BLaER1 treated with 17β-estradiol and CSF1 and Interleukin-3, amounts not matched to agents 10 nM and 100 nM (cell line): Measurements from ENCODE around the gene NOL4L.

ENCODE experiments used
- H3K27ac ChIP-seq, 11 experiments: shearing (Covaris generic); formaldehyde crosslinking; 2 replicates each; pipeline ENCODE4 v1.8.1; 2022
- H3K27me3 ChIP-seq, 11 experiments: shearing (Covaris generic); formaldehyde crosslinking; 2 replicates each; pipeline ENCODE4 v1.8.1; 2022
- H3K36me3 ChIP-seq, 11 experiments: shearing (Covaris generic); formaldehyde crosslinking; 2 replicates each; pipeline ENCODE4 v1.8.1; 2022
- H3K4me1 ChIP-seq, 10 experiments: shearing (Covaris generic); formaldehyde crosslinking; 2 replicates each; pipeline ENCODE4 v1.8.1; 2022
- H3K4me2 ChIP-seq, 11 experiments: shearing (Covaris generic); formaldehyde crosslinking; 2 replicates each; pipeline ENCODE4 v1.8.1; 2022
- H3K4me3 ChIP-seq, 10 experiments: shearing (Covaris generic); formaldehyde crosslinking; 2 replicates each; pipeline ENCODE4 v1.8.1; 2022
- H3K9ac ChIP-seq, 11 experiments: shearing (Covaris generic); formaldehyde crosslinking; 2 replicates each; pipeline ENCODE4 v1.8.1; 2022
- H3K9me3 ChIP-seq, 11 experiments: shearing (Covaris generic); formaldehyde crosslinking; replicated peaks in 1 of 11; 2 replicates each; pipeline ENCODE4 v1.8.1; 2022
- H4K20me1 ChIP-seq, 11 experiments: shearing (Covaris generic); formaldehyde crosslinking; 2 replicates each; pipeline ENCODE4 v1.8.1; 2022
- Cebpa-rat ChIP-seq, 11 experiments: shearing (Covaris generic); IDR thresholded peaks; 2 replicates each; pipeline ENCODE4 v1.8.1; 2022

The NOL4L gene

GRCh38 chr20:32585011-32585585 lies at the start of gene NOL4L:
TSS of gene NOL4L (minus strand) at chr20:32585333. CDS start at chr20:32584890, 443 bp downstream.
- Histone ChIP-seq H3K9ac (peak within 1 kb of the TSS; percentile 66 to 86 (median 78)), H3K4me2 (peak within 1 kb of the TSS; percentile 84 to 99 (median 95)), H4K20me1 (peaks cover 0 to 42% (median 7%) of the 10 kb centered on the region in 11 experiments; a peak in 10 of 22 replicates), H3K27me3 (peaks cover 0 to 19% (median 0%) of the 10 kb centered on the region in 11 experiments; a peak in 8 of 22 replicates), H3K36me3 (no peaks in the 10 kb centered on the region), H3K4me3 (peak within 1 kb of the TSS; percentile 69 to 92 (median 83)), H3K27ac (peak within 1 kb of the TSS in 10 of 11 experiments; percentile 41 to 75 (median 64); a peak in 20 of 22 replicates), H3K9me3 (no peaks in the 10 kb centered on the region), H3K4me1 (peaks cover 46 to 70% (median 62%) of the 10 kb centered on the region in 10 experiments)
- no peak for TF ChIP-seq Cebpa-rat (IDR thresholded peaks at IDR 0.05)

GRCh38 chr20:32634041-32634805 lies 49.1 kb upstream of the NOL4L start:
- H3K4me3 ChIP-seq = no peak overlapping the region
- peaks cover 0 to 35% (median 26%) of the 10 kb centered on the region in 10 experiments; a peak in 16 of 20 replicates for H3K4me1 ChIP-seq
- H3K9ac ChIP-seq = no peak overlapping the region
- H3K27me3 ChIP-seq = no peaks in the 10 kb centered on the region
- H3K36me3 ChIP-seq = no peaks in the 10 kb centered on the region
- H4K20me1 ChIP-seq = no peaks in the 10 kb centered on the region
- no peak overlapping the region for H3K27ac ChIP-seq
- TF ChIP-seq Cebpa-rat (IDR thresholded peaks at IDR 0.05) = no peak
- no peak overlapping the region for H3K4me2 ChIP-seq
- H3K9me3 ChIP-seq = no peaks in the 10 kb centered on the region

GRCh38 chr20:32632461-32633354 lies 47.6 kb upstream of the NOL4L start:
- Histone ChIP-seq H3K4me3 (no peak overlapping the region), H3K36me3 (no peaks in the 10 kb centered on the region), H4K20me1 (no peaks in the 10 kb centered on the region), H3K27me3 (no peaks in the 10 kb centered on the region), H3K4me1 (peaks cover 7 to 50% (median 41%) of the 10 kb centered on the region in 10 experiments), H3K9me3 (no peaks in the 10 kb centered on the region), H3K4me2 (no peak overlapping the region), H3K27ac (no peak overlapping the region), H3K9ac (no peak overlapping the region)
- no peak for TF ChIP-seq Cebpa-rat (IDR thresholded peaks at IDR 0.05)

DNA sequence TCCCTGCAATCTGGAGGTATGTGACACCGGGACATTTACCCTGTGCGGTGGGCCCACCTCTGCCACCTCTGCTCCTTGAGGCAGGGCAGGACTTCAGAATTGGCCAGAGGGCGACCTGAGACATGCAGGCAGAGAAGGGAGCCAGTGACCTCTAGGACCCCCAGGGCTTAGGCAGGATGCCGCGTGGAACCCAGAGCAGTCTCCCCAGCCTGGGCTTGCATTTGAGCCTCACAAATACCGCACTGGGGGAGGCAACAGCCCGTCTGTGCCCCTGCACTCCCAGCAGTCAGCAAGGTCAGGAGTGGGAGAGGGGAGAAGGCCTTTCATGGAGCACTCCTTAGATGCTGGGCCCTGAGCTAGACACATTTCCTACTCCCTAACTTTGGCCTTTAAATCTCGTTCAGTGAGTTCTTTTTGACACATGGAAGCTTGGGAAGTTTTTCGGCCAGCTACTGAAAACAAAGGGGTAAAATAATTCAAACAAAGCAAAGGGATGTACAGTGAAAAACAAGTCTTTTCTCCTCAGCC lies 46.9 kb upstream of the NOL4L start:
- Histone ChIP-seq H3K27me3 (peaks cover 0 to 4% (median 0%) of the 10 kb centered on the region in 11 experiments; a peak in 1 of 22 replicates), H4K20me1 (no peaks in the 10 kb centered on the region), H3K9me3 (no peaks in the 10 kb centered on the region), H3K27ac (no peak overlapping the region), H3K4me1 (peaks cover 14 to 57% (median 49%) of the 10 kb centered on the region in 10 experiments), H3K36me3 (no peaks in the 10 kb centered on the region), H3K9ac (no peak overlapping the region), H3K4me2 (no peak overlapping the region), H3K4me3 (no peak overlapping the region)
- TF ChIP-seq Cebpa-rat (IDR thresholded peaks at IDR 0.05) = no peak

DNA sequence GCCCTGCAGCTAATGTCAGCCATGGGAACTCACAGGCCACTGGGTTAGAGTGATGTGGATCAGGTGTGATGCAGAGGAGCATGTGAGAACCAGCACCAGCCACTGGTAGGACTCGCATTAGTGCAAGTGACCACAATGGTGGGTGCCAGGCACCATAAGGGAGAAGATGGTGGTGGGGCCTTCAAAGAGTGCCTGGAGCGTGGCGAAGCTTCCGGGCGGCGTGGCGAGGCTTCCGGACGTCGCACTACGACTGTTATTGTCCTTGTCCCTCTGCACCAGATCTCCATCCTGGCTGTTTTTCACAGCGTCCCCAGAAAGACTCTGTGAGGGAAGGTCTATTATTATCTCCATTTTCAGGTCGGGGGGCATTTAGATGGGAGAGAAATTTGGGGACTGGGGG lies 44.7 kb upstream of the NOL4L start:
- Histone ChIP-seq H4K20me1 (no peaks in the 10 kb centered on the region), H3K9ac (no peak overlapping the region), H3K9me3 (no peaks in the 10 kb centered on the region), H3K27ac (no peak overlapping the region), H3K4me2 (peak overlapping the region in 5 of 11 experiments; percentile 15 to 100 (median 26); a peak in 4 of 22 replicates), H3K36me3 (no peaks in the 10 kb centered on the region), H3K27me3 (peaks cover 0 to 7% (median 0%) of the 10 kb centered on the region in 11 experiments; a peak in 1 of 22 replicates), H3K4me3 (no peak overlapping the region), H3K4me1 (peaks cover 19 to 59% (median 51%) of the 10 kb centered on the region in 10 experiments)
- no peak for TF ChIP-seq Cebpa-rat (IDR thresholded peaks at IDR 0.05)

DNA sequence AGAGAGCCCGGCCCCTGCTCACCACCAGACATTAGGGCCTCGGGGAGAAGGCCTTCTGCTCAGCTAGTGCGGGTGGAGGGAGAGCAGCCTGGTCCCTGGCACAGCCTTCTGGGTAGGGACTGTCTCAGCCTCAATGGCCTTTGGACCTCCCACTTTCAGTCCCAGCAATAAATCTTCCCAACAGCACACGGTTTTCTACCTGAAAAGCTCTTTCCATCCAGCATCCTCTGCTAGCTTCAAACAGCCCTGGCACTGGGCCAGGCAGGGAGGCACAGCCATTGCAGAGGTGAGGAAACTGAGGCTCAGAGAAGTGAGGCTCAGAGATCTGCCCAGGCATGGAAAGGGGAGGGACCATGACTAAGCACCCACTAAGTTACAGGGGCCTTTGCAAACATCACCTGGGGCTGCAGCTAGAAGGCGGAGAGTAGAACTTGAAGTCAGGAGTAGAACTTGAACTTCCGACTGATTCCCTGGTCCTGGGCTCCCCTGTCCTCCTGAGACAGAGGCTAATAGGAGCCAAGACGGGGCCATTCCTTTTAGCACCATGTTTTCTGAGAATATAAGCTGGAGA lies 43.9 kb upstream of the NOL4L start:
- H3K4me2 ChIP-seq = peak overlapping the region in 9 of 11 experiments; percentile 94 to 100 (median 98); a peak in 18 of 22 replicates
- H3K27ac ChIP-seq = peak overlapping the region in 4 of 11 experiments; percentile 21 to 88 (median 80); a peak in 5 of 22 replicates
- H3K27me3 ChIP-seq = peaks cover 0 to 7% (median 0%) of the 10 kb centered on the region in 11 experiments; a peak in 1 of 22 replicates
- no peaks in the 10 kb centered on the region for H3K9me3 ChIP-seq
- no peak for TF ChIP-seq Cebpa-rat (IDR thresholded peaks at IDR 0.05)
- H3K4me3 ChIP-seq = no peak overlapping the region
- 0 out of 22 replicates have a peak overlapping the region, but pooled peaks of 1 of the 11 experiments have one; percentile 31 for H3K9ac ChIP-seq
- no peaks in the 10 kb centered on the region for H3K36me3 ChIP-seq
- no peaks in the 10 kb centered on the region for H4K20me1 ChIP-seq
- peaks cover 19 to 62% (median 54%) of the 10 kb centered on the region in 10 experiments for H3K4me1 ChIP-seq

GRCh38 chr20:32626859-32627636 lies 41.9 kb upstream of the NOL4L start:
- H3K27ac ChIP-seq = peak overlapping the region in 10 of 11 experiments; percentile 26 to 88 (median 80); a peak in 19 of 22 replicates
- H3K36me3 ChIP-seq = no peaks in the 10 kb centered on the region
- H3K4me2 ChIP-seq = peak overlapping the region; percentile 91 to 100 (median 98)
- no peaks in the 10 kb centered on the region for H3K9me3 ChIP-seq
- no peaks in the 10 kb centered on the region for H4K20me1 ChIP-seq
- H3K9ac ChIP-seq = peak overlapping the region; percentile 27 to 80 (median 74); a peak in 20 of 22 replicates
- peaks cover 19 to 80% (median 57%) of the 10 kb centered on the region in 10 experiments for H3K4me1 ChIP-seq
- H3K4me3 ChIP-seq = peak overlapping the region in 8 of 10 experiments; percentile 36 to 66 (median 52); a peak in 16 of 20 replicates
- TF ChIP-seq Cebpa-rat (IDR thresholded peaks at IDR 0.05) = no peak
- H3K27me3 ChIP-seq = peaks cover 0 to 7% (median 0%) of the 10 kb centered on the region in 11 experiments; a peak in 1 of 22 replicates
